ENCODE measurements around the gene ANKRD65.

ANKRD65 gene

GRCh38 chr1:1428174-1428573, 7.1 kb upstream of the ANKRD65 start:
- no peak overlapping the region for H3K27ac ChIP-seq
- TF ChIP-seq CTCF (conservative IDR thresholded peaks at IDR 0.05) = no peak
- TF ChIP-seq ZFX (IDR thresholded peaks at IDR 0.05) = no peak

GRCh38 chr1:1427820-1428148, 6.7 kb upstream of the ANKRD65 start:
- TF ChIP-seq CTCF (conservative IDR thresholded peaks at IDR 0.05) = no peak
- no peak for TF ChIP-seq ZFX (IDR thresholded peaks at IDR 0.05)
- no peak overlapping the region for H3K27ac ChIP-seq

GRCh38 chr1:1427106-1427819, 6.2 kb upstream of the ANKRD65 start:
- no peak overlapping the region for H3K27ac ChIP-seq
- TF ChIP-seq CTCF (conservative IDR thresholded peaks at IDR 0.05) = no peak
- no peak for TF ChIP-seq ZFX (IDR thresholded peaks at IDR 0.05)

GRCh38 chr1:1426496-1427105, 5.5 kb upstream of the ANKRD65 start:
- no peak overlapping the region for H3K27ac ChIP-seq
- TF ChIP-seq CTCF (conservative IDR thresholded peaks at IDR 0.05) (no peak), ZFX (IDR thresholded peaks at IDR 0.05) (no peak)

- H3K27ac ChIP-seq = no peak overlapping the region
- TF ChIP-seq CTCF (conservative IDR thresholded peaks at IDR 0.05) = no peak
- TF ChIP-seq ZFX (IDR thresholded peaks at IDR 0.05) = no peak
Observed at GRCh38 chr1:1425753-1426495, 4.8 kb upstream of the ANKRD65 start.

- no peak overlapping the region for H3K27ac ChIP-seq
- TF ChIP-seq CTCF (conservative IDR thresholded peaks at IDR 0.05) = no peak
- no peak for TF ChIP-seq ZFX (IDR thresholded peaks at IDR 0.05)
Observed at GRCh38 chr1:1425426-1425752, 4.3 kb upstream of the ANKRD65 start.

- no peak overlapping the region for H3K27ac ChIP-seq
- TF ChIP-seq CTCF (conservative IDR thresholded peaks at IDR 0.05) (no peak), ZFX (IDR thresholded peaks at IDR 0.05) (no peak)
Observed at GRCh38 chr1:1424707-1425106, 3.6 kb upstream of the ANKRD65 start.
